Urothelium cell line (cell line): ENCODE results near the gene DICER1.

Experiments used
- DNase-seq: peaks from one replicate; pipeline ENCODE4 v3.0.0; 2011; ENCODE audit warnings: low spot score, mixed read lengths
- FAIRE-seq: peaks from 2 replicates; lab custom pipeline; 2011; peaks lifted over from hg19 to GRCh38; lab: Jason Lieb, UNC

DICER1 gene

DNA sequence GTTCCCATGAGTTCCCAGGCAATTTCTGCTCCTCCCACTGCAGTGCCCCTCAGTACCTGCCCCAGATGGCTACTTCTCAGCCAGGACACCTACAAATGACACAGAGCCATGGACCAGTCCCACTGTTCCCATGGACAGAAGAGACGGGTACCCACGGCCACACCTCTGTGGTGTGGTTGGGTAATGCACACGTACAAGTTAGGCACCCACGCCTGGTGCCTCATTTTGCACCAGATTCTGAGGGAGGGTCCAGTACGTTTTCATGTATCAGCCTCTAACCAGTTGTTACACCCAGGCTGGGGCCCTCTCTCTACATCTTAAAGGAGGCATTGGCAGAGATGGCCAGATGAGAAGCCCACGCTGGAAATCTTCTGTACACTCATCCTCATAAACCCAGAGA, 114.0 kb downstream of the DICER1 start:
- no peak for FAIRE-seq
- DNase-seq: no peak

DNA sequence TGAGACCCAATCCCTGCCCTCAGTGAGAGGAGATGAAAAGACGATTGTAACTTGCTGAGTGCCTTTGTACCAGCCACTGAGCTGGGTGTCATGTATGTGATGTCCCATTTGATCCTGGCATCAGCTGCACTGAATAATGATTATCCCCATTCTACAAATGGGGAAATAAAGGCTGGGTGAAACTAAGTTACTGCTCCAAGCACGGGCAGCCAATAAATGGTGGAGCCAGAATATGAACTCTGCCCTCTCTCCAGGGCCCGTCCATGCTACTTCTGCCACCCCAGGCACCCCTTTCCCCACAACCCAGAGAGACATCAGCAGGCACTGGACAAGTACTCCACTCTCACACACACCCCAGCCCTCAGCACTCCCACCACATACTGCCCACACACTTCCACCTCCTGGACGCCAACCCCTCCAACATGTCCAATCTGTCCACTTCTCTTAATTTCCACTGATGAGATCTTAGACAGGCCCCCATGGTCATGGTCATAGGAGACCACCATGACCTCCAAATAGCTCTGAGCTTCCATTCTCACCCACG, 115.8 kb downstream of the DICER1 start:
- FAIRE-seq (no peak), DNase-seq (no peak)

- FAIRE-seq: no peak
- DNase-seq: no peak
Measured at GRCh38 chr14:95040708-95041476, 116.4 kb downstream of the DICER1 start.

GRCh38 chr14:95039993-95040348, 117.4 kb downstream of the DICER1 start:
- no peak for DNase-seq
- FAIRE-seq: no peak

- FAIRE-seq (no peak), DNase-seq (no peak)
Measured at GRCh38 chr14:95039259-95039992, 117.9 kb downstream of the DICER1 start.

DNA sequence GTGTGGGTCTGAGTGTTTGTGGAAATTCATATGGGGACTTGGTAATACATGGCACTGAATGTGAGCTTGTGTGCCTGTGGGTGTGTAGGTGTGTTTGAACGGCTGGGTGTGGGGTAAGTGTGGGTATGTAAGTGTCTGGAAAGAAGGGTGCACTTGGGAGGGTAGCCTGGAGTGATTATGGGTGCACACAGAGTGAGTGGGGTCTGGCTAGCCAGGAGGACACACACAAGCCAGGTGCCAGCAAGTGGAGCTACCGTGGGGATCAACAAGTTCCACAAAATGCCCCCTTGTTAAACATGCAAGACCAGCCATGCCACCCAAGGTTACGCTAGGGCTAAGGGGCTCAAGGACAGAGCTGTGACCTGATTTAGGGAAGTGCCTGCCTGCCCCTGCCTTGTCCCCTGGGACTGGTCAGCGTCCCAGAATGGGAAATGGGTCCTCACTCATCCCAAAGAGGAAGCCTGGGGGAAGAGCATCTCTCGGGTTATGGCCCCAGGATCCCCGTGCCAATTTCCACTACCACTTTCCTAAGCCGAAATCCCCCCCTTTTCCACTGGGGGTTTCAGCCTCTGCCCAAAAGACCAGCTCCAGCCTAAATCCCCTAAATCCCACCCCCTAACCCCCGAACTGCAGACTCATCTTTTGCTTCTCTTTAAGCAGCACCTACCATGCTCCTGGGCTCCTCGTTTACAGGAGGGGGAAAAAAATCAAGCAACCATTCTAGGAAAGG, 118.6 kb downstream of the DICER1 start:
- FAIRE-seq: no peak

GRCh38 chr14:95037273-95037672, 120.1 kb downstream of the DICER1 start:
- no peak for FAIRE-seq
- DNase-seq: no peak

More for the DNA sequence above, 118.6 kb downstream of the DICER1 start:
- DNase-seq: no peak
